ENCODE results near the gene SPC24.
"Not testable (repeated sequence)": the region's sequence is repeated elsewhere in the genome, so short reads cannot be mapped to it uniquely, and the experiment has no call there.

SPC24 gene

DNA sequence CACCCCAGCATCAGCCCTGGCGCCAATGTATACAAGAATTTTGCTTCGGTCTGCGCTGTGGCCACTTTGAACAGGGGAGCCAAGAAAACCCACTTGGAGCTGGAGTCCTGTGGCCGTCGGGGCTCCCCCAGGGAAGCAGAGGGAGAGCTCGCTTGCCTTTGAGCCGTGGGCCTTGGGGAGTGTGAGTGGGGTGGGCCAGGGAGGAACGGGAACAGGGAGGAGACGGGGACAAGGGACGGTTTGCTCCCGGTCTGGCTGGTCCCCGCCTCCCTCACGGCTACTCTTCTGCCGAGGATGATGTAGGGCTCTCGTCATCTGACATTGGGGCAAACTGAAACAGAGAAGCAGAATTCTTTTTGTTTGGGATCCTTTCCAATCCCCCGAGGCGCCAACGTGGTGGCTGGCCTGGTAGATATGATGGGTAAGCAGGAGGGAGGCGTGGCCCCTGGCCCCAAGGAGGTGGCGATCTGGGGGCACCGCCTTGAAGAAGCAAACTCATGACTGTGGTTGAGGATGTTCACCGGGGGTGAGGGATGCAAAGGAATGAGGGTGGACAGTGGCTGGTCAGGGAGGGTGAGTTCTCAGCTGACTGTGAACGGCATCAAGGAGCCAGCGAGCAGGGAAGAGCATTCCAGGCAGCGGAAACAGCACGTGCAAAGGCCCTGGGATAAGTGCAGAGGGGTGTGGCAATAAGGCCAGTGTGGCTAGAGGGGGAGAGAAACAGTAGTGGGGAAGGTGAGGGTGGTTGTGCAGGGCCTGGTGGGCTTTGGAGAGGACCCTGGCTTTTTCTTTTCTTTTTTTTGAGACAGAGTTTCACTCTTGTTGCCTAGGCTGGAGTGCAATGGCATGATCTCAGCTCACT lies 10.9 kb upstream of the SPC24 start:
- DNase-seq (ENCODE audit: low read depth, low spot score) = no peak
- no peak overlapping the region for H3K27ac ChIP-seq

DNA sequence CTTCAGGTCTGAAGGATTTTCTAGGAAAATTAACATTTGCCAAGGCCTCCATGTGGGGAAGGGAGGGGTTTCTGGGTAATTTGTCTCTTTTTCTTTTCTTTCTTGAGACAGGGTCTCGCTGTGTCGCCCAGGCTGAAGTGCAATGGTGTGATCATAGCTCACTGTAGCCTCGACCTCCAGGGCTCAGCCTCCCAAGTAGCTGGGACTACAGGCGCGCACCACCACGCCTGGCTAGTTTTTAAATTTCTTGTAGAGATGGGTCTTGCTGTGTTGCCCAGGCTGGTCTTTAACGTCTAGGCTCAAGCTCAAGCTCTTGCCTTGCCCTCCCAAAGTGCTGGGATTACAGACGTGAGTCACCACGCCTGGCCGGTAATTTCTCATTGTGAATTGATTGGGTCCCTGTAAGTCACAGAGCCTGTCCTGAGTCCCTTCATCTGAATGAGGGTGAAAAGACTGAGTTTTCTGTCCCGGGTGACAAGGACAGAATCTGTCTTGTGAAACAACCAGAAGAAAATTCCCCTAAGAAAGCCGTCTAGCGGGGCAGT lies 10.0 kb upstream of the SPC24 start:
- no peak overlapping the region for H3K27ac ChIP-seq

DNA sequence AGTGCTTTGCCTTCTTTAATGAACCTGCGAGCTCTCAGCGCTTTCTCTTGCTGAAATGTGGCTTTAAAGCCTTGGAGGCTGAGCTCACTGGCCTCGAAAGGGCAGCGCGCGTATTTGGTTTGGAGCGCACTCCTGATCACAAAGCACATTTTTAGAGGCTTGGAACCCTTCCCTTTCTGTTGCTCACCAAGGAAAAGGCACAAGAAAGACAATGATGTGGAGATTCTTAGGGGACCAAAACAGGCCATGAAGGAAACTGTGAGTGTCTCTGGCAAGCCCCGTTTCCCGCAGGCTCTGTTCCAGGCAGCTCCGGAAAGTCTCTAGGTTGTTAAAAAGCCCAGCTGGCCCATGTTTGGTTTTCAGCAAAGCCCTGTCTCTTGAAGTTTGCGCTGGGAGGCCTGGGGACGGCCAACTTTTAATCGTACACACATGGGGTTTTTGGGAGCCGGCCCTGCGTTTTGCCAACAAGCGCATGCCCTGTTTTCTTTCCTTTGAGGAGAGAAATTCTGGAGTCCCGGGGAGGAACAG lies 9.4 kb upstream of the SPC24 start:
- no peak overlapping the region for H3K27ac ChIP-seq
- DNase-seq (ENCODE audit: low read depth, low spot score) = no peak

More for the DNA sequence above, 10.0 kb upstream of the SPC24 start:
- no peak for DNase-seq (ENCODE audit: low read depth, low spot score)

DNA sequence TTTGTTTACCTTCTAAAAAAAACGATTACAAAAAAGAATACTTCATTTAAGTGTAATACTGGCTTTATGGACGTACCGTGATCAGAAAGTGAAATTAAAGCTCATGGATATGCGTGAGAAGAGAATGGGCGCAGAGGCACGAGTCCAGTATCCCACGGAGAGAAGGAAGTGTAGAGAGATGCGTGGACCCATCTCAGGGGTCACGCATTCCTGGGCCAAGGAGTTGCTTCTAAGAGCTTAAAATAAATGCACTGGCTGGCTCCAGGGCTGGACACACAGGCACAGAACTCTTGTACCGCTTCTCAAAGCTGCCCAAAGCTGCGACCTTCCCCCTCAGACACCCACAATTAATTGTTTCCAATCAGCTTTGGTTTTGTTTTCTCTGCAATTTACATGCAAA lies 8.7 kb upstream of the SPC24 start:
- H3K27ac ChIP-seq = no peak overlapping the region
- no peak for DNase-seq (ENCODE audit: low read depth, low spot score)

DNA sequence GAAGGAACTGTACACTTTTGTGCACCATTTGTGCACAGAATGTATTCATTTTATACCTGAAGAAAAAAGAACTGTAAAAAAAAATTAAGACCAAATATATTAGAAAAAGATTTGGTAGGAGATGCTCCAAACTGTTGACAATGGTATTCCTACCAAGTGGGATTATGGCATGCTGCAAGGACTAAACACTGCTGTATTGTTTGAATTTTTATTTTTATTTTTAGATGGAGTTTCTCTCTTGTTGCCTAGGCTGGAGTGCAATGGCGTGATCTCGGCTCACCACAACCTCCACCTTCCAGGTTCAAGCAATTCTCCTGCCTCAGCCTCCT lies 4.8 kb upstream of the SPC24 start:
- not testable (repeated sequence) for DNase-seq (ENCODE audit: low read depth, low spot score)

DNA sequence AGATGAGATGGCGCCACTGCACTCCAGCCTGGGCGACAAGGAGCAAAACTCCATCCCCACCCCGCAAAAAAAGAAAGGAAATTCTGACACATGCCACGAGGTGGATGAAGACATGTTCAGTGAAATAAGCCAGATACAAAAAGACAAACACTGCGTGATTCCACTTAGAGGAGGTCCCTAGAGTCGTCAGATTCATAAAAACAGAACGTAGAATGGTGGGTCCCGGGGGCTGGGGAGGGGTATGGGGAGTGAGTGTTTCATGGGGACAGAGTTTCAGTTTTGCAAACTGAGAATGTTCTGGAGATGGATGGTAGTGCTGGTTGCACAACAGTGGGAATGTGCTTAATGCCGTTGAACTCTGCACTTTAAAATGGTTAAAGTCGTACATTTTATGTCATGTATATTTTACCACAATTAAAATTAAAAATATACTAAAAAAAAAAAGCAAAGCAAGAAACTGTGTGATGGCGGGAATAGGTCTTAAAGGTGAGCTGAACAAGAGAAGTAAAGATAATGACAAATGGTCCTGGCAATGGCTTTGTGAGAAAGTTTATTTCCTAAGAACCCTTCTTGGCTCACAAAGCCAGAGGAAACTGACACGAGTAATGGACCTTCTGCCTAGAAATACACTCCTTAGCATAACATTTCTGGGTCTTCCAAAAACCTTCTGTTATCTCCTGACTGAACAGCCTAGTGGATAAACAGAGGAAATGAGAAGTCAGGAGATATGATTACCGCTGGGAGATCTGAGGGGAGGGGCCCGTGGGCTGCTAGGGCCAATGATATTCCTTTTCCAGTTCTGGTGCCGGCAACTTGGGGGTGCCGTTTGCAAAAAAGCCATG lies 4.2 kb upstream of the SPC24 start:
- no peak for DNase-seq (ENCODE audit: low read depth, low spot score)

More for the DNA sequence above, 4.8 kb upstream of the SPC24 start:
- not testable (repeated sequence) for H3K27ac ChIP-seq

DNA sequence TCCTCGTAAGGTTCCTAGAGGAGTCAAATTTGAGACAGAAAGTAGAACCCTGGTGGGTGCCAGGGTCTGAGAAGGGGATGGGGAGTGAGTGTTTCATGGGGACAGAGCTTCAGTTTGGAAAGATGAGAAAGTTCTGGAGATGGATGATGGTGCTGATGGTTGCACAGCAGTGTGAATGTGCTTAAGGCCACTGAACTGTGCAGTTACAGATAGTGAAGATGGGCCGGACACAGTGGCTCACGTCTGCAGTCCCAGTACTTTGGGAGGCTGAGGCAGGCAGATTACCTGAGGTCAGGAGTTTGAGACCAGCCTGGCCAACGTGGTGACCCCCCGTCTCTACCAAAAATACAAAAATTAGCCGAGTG lies 917 bp downstream of the SPC24 start:
- DNase-seq (ENCODE audit: low read depth, low spot score) = no peak

More for the DNA sequence above, 4.2 kb upstream of the SPC24 start:
- H3K27ac ChIP-seq = no peak overlapping the region

DNA sequence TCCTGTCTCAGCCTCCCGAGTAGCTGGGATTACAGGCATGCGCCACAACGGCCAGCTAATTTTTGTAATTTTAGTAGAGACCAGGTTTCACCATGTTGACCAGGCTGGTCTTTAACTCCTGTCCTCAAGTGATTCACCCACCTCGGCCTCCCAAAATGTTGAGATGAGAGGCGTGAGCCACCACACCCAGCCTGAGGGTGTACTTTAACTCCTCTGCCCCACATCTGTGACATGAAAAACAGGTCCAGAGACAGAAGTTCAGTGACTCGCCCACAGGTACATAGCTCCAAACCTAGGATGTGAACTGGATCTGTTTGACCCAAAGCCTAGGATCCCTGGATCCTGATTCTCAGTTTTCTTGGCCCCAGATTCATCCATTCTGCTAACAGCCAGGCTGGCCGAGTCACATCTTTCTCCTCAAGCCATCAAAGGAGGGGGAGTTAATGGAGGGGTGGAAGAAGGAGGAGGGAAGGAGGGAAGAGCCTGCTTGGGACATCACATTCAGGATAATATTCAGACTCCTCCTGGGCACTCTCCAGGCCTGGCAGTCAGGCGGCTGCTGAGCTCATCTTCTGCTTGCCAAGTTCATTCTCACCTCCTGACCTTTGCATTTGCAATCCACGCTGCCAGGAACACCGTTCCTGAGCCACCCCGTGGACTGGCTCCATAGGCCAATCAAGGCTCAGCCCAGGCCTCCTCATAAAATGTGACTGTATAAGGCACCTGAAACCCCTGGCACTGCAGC lies 3.1 kb downstream of the SPC24 start:
- peak overlapping the region; percentile 46 for H3K27ac ChIP-seq

More for the DNA sequence above, 917 bp downstream of the SPC24 start:
- no peak overlapping the region for H3K27ac ChIP-seq

DNA sequence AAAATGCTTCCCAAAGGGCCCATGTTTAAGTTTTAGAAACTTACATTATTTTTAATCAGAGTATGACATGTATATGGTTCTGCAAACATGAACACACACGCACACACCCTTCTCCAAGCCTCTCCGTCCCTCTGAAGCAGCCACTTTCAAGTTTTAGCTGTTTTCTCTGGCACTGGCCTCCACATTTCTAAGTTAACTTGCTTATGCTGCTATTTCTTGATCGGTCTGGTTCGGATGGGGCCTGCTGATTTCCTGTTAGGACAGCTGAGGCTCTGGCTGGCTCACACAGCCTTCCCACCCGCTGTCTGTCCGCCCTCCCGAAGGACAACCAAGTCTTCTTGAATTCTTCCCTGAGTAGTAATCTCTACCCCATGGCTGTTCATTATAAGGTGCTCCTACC lies 4.4 kb downstream of the SPC24 start:
- H3K27ac ChIP-seq = no peak overlapping the region
- DNase-seq (ENCODE audit: low read depth, low spot score) = no peak

More for the DNA sequence above, 3.1 kb downstream of the SPC24 start:
- no peak for DNase-seq (ENCODE audit: low read depth, low spot score)

DNA sequence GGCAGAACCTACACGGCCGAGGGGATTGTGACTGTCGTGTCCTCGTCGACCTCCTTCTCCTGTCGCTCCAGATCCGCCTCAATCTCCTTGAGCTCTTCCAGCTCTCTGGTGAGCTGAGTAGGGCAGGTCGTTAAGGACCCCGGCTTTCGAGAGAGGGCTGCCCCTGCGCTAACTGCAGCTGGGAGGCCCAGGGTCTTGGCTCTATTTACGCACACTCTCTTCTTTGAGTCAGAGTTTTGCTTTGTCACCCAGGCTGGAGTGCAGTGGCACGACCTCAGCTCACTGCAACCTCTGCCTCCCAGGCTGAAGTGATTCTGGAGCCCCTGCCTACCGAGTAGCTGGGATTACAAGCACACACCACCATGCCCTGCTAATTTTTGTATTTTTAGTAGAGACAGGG lies 7.6 kb downstream of the SPC24 start:
- no peak overlapping the region for H3K27ac ChIP-seq
- DNase-seq (ENCODE audit: low read depth, low spot score) = no peak

DNA sequence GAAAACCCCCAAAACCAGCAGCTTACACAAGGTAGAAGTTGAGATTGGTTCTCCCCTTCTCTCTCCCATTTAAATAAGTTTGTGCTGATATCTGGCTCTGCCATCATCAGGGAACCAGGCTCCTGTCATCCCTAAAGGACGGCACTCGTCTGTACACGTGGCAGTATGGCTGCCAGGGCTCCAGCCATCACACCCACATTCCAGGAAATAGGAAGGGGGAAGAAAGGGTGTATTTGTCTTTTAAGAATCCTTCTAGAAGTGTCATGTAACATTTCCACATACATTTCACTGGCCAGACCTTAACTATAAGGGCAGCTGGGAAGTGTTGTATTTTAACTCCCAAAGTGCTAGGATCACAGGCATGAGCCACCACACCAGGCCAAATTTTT lies 10.1 kb downstream of the SPC24 start:
- no peak for DNase-seq (ENCODE audit: low read depth, low spot score)
- H3K27ac ChIP-seq = no peak overlapping the region

DNA sequence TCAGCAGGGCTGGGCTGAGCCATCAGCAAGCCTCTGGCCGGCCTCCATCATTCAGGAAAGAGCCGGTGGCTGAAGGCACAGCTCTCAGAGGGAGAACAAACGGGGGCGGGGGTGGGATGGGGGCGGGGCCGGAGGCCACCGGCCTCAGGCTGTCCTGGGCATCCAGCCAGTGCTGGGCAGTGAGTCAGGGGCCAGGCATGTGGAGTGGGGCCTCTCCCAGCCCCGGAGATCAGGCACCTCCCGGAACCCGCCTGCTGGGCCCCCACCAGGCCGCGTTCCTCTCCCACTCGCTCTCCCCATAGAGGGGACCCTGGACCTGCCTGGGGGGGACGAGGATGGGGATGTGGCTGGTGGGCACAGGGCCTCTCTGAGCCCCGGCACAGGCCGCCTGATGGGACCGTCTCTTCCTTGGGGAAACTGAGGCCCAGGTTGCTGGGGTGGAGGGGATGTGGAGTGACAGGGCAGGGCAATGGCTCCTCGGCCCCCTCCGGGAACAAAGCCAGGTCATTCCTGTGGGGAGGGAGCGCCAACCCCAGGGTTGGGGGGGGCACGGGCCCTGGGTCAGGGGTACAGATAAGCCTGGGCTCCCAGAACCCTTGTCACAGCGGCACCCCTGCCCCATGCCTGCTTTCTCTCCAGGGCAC lies 12.9 kb downstream of the SPC24 start:
- peak overlapping the region; percentile 83 for H3K27ac ChIP-seq
- no peak for DNase-seq (ENCODE audit: low read depth, low spot score)

DNA sequence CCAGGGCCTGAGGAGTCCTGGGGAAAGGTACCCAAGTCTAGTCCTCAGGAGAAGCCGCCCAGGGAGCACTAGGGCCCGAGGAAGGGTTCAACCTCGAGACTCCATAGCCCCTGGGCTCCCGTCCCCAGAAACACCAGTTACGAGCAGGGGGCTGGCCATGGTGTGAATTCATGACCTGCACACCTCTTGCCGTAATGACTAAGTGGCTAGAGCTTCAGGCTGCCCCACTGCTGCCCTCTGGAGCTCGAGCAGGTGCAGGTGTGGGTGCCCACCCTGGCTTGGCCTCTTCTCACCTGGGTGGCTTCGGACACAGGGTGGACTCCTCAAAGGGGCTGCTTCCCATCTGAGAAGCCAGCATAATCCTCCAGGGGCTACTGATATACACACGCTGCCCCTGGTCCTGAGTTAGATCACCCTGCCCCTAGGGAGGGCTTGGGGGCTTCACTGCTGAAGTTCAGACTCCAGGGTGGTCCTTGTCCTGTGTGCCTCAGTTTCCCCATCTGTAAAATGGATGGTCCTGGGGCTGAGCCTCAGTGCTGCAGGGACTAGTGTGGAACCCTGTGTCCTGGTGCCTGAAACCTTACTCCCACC lies 13.6 kb downstream of the SPC24 start:
- DNase-seq (ENCODE audit: low read depth, low spot score) = no peak
- H3K27ac ChIP-seq = peak overlapping the region; percentile 83

DNA sequence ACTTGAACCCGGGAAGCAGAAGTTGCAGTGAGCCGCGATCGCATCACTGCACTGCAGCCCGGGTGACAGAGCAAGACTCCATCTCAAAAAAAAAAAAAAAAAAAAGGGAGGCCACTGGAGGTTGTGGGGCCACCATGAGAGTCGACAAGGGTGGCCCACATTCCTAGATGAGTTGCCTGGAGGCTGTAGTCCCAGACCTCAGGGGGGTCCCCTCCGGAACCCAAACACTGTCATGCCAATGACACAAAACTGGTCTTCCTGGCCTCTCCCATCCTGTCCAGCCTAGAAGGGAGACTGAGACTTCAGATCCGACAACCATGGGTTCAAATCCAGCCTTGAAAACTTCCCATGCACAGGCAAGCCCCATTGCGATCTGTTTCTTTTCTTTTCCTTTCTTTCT lies 14.7 kb downstream of the SPC24 start:
- no peak for DNase-seq (ENCODE audit: low read depth, low spot score)

DNA sequence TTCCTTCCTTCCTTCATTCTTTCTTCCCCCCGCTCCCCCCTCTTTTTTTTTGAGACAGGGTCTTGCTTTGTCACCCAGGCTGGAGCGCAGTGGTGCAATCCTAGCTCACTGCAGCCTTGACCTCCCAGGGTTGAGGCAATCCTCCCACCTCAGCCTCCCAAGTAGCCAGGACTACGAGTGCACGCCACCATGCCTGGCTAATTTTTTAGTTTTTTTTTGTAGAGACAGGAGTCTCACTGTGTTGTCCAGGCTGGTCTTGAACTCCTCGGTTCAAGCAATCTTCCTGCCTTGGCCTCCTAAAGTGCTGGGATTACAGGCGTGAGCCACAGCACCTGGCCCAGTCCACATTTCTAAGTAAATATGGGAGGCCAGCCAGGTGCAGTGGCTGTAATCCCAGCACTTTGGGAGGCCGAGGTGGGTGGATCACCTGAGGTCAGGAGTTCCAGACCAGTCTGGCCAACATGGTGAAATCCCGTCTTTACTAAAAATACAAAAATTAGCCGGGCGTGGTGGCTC lies 15.5 kb downstream of the SPC24 start:
- DNase-seq (ENCODE audit: low read depth, low spot score); H3K27ac ChIP-seq: not testable (repeated sequence)

More for the DNA sequence above, 14.7 kb downstream of the SPC24 start:
- H3K27ac ChIP-seq = no peak overlapping the region

DNA sequence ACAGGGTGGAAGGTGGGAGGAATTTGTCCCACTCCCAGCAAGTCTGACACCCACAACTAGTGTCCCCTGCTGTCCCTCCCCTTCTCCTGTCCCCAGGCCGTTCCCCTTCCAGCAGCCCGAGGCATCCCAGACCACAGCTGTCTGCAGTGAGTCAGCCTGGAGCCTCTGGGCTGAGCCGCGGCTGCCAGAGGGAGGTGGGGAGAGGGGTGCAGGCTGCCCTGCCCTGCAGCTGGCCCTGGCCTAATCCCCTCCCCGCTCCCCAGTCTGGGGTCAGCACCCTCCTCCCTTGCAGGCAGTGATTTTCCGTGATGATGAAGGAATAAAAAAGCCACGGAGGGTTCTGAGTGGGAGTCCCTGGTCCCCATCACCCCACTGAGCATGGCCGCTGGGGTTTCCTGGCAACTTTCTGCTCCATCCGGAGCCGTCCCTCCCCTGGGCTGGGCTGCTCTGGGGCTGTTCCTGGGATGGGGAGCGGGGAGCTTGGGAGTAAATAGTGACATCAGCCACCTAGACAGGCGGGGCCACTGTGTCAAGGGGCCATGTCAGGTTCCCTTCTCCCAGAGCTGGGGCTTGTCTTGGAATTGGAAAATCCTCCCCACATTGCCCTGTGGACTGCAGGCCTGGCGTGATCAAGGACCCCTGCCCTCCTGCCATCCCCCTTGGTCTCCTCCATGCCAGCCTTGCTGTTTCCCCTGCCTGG lies 16.8 kb downstream of the SPC24 start:
- H3K27ac ChIP-seq = peak overlapping the region; percentile 73
- no peak for DNase-seq (ENCODE audit: low read depth, low spot score)

DNA sequence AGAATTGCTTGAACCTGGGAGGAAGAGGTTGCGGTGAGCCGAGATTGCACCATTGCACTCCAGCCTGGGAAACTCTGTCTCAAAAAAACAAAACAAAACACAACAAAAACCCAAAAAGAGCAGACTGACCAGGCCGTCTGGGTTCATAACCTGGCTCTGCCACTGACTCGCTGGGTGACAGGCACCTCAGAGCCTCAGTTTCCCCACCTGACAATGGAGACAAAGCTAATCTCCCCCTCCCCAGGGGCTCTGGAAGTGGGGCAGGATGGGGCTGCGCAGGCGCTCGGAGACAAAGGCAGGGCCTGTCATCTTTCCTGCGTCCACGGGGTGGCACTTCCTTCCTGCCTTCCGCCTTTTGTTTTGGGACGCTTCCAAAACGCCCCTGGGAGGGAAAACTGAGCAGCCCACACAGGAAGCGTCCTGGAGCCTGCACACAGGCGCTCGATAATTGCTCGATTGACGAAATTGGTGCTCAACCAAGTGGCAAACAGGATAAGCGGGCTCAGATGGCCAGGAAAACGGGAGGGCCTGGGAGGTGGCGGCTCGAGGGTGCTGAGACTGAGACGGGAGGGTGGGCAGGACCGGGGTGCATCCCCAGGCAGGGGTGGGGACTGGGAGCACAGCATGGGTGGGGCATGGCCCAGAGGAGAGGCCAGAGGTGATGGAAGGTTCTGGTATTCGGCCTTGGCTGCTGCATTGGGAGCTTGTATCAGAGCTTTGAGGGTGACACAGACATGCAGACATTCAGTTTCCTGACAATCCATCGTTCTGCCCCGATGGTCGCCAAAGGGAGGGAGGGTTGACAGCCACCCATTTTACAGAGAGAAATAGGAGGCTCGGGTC lies 17.8 kb downstream of the SPC24 start:
- DNase-seq (ENCODE audit: low read depth, low spot score) = no peak
- peak overlapping the region; percentile 73 for H3K27ac ChIP-seq
